ENCODE data around the gene SLC24A4.

- TF ChIP-seq POLR2A (IDR thresholded peaks at IDR 0.05) = no peak
- TF ChIP-seq POLR2AphosphoS5 (IDR thresholded peaks at IDR 0.05; ENCODE audit: insufficient read depth in 1 of 2, low read depth in 1 of 2) = no peak
Observed at GRCh38 chr14:92496191-92496857, 173.4 kb downstream of the SLC24A4 start.

Measured in vagina (tissue), 2 donors.